ENCODE measurements around the gene TBX4.
A peak's percentile ranks its signal among the peaks of the same experiment; 100 is the strongest.

Gene TBX4

DNA sequence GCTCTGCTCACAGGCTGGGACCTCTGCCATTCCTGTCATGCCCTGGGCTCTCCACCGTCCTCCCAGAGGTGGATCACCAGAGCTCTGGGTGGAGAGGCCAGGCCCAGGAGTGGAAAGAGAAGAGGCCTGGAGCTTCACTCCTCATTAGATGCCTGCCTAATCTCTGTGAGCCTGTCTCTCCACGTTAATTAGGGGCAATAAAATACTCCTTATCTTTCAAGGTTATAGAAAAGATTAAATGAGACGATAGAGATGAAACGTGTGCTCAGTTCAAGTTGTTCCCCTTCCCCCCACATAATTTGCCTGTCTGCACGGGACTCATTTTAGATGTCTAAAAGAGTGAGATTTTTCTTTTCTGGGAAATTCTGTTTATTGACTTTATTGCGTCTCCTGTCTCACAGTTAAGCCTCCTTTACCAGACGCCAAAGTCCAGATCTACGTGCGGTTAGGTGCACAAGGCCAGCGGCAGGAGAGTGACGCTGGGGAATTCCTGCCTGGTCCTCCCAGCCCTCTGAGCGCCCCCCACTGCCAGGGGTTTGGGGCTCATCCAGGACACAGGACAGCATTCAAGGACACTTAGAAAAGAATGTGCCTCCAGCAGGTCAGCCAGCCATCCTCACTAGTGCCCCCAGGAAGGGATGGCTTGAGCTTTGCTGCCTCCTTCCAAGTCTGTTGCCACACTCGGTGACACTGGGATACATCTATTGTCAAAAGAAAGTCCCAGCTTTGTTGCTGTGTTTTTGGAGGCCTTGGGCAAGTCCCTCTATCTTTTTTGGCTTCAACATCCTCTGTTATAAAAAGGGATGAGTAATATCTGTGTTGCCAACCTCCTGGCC lies 42.3 kb downstream of the TBX4 start:
- ChIA-PET POLR2A (interaction anchor here (0.8 to 4.5 kb wide), 6 partner anchors 9 to 83 kb away, joined by 3 to 40 read pairs (median 12); no protein-coding TSS in a partner anchor), CTCF (interaction anchor here (1.1 to 1.5 kb wide), 2 partner anchors 8 to 16 kb away, joined by 3 to 8 read pairs; no protein-coding TSS in a partner anchor)
- TF ChIP-seq BHLHE40 (IDR thresholded peaks at IDR 0.05; ENCODE audit: borderline replicate concordance), result no peak
- no peak for DNase-seq (ENCODE audit: extremely low spot score)

DNA sequence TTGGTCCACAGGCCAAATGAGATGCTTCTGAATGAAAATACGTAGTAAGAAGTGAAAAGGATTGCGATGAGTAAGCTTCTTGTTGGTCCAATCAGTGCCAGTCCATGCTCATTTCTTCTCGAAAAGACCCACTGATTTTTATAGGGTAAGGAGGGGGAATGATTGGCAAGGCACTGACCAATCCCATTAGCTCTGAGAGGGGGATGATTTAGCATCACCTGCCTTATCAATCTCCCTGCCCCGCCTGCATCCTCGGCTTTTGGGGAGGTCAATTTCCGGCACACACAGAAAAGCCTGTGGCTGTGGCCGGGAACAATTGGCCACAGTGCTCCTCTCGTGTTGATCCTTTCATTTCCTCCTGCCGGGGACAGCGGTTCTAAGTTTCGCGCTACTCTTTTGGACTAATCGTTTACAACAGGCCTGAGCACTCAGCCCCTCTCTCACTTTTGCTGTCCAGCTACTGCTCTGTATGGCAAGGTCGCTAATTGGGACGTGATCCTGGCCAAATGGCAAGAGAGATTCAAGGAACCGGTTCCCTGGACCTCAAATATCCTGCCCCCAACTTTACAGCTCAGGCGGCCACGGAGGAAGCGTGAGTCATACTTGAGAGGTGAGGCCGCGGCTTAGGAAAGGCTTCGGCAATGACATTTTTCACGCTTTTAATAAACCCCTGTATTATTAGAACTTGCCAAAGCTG lies 43.1 kb downstream of the TBX4 start:
- DNase-seq (ENCODE audit: extremely low spot score), result no peak
- TF ChIP-seq BHLHE40 (IDR thresholded peaks at IDR 0.05; ENCODE audit: borderline replicate concordance), result no peak
- TF ChIP-seq FOXM1 (IDR thresholded peaks at IDR 0.05; ENCODE audit: borderline replicate concordance), result no peak
- no peak for TF ChIP-seq L3MBTL2 (conservative IDR thresholded peaks at IDR 0.05)
- TF ChIP-seq, protein P1, sequence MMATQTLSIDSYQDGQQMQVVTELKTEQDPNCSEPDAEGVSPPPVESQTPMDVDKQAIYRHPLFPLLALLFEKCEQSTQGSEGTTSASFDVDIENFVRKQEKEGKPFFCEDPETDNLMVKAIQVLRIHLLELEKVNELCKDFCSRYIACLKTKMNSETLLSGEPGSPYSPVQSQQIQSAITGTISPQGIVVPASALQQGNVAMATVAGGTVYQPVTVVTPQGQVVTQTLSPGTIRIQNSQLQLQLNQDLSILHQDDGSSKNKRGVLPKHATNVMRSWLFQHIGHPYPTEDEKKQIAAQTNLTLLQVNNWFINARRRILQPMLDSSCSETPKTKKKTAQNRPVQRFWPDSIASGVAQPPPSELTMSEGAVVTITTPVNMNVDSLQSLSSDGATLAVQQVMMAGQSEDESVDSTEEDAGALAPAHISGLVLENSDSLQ (IDR thresholded peaks at IDR 0.05), result peak; percentile 65
- TF ChIP-seq SP1 (IDR thresholded peaks at IDR 0.05), result no peak
- TF ChIP-seq ZNF384 (IDR thresholded peaks at IDR 0.05), result no peak
- TF ChIP-seq LEF1 (IDR thresholded peaks at IDR 0.05; ENCODE audit: borderline replicate concordance), result no peak
- TF ChIP-seq TARDBP (IDR thresholded peaks at IDR 0.05), result no peak
- ChIA-PET POLR2A (interaction anchor here (0.6 to 4.5 kb wide), 9 partner anchors 10 to 1624 kb away, joined by 3 to 40 read pairs (median 4); no protein-coding TSS in a partner anchor), CTCF (interaction anchor here (0.7 to 1.5 kb wide), 3 partner anchors 9 to 32 kb away, joined by 3 to 8 read pairs (median 3); no protein-coding TSS in a partner anchor)

DNA sequence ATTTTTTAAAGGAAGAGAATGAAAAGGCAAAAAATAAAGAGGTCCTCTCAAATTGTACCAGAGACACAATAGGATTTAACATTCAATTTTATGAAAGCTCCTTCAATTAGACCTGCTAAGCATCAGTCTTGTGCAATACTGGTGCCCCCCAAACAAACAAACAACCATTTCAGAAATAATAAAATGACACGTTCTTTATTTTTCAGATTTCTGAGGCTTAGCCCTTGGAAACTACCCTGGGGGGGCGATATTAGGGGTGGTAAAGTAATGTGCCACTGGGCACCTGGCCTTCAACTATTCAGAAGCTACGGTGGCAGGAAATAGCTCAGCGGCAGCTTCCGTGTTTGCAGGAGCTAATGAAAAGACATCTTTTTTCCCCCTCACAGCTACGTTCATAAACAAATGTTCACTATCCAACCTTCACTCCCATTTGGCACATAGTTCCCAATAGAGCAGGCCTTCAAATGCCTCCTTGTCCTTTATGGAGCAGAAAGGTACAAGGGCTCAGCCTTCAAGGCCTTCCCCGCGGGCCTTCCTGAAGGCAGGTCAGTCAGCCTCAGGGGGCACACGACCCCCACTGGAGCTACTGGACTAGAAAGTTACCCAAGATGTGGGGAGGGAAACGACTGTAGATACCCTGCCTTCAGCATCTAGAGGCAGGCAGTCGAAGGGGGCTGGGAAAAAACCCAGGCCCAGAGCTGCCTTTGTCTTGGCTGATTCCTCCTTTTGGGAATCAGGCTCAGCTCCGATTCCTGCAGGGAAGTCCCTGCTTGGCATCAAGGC lies 44.1 kb downstream of the TBX4 start:
- POLR2A ChIA-PET, result interaction anchor here (0.6 to 4.5 kb wide), 9 partner anchors 11 to 48 kb away, joined by 3 to 40 read pairs (median 4); no protein-coding TSS in a partner anchor

DNA sequence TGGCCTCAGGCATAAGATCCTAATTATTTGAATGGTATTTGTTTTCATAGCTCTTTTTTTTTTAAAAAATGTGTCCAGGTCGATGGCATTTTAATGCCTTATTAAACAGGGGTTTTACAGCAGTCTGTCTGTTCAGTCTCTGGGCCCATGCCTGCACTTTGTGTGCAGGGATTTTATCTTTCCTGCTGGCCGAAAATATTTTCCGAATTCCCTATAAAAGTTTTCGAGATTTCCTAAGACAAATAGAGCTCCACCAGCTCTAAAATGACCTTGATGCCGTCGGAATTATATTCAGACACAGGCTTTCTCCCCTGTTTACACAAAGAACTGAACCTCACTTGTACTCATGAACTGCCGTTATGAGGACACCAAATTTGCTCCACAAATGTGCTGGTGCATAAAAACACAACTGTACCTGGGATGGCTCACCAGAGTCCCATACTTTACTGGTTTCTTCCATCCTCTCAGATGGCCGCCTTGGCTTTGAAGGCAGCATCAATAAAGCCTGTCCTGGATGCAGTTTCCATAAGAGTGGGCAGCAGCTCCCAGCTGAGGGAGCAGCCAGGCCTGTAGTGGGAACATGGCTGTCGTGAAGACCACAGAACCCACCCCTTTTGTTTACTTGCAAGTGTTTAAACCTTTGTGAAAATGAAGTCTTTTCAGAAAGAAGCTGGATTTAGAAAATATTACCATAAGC lies 44.9 kb downstream of the TBX4 start:
- POLR2A ChIA-PET, result interaction anchor here (0.6 to 4.5 kb wide), 8 partner anchors 12 to 47 kb away, joined by 3 to 40 read pairs (median 4); no protein-coding TSS in a partner anchor
- CTCF ChIA-PET, result interaction anchor here (0.7 to 2.7 kb wide), 5 partner anchors 10 to 15 kb away, joined by 3 to 10 read pairs (median 3); no protein-coding TSS in a partner anchor
- no peak for DNase-seq (ENCODE audit: extremely low spot score)
- TF ChIP-seq ELF4 (IDR thresholded peaks at IDR 0.05), result no peak
- TF ChIP-seq HDGF (IDR thresholded peaks at IDR 0.05; ENCODE audit: borderline replicate concordance), result no peak
- TF ChIP-seq BHLHE40 (IDR thresholded peaks at IDR 0.05; ENCODE audit: borderline replicate concordance), result no peak
- TF ChIP-seq FOXA1 (IDR thresholded peaks at IDR 0.05), result no peak
- TF ChIP-seq, protein P1 (IDR thresholded peaks at IDR 0.05), result no peak
- TF ChIP-seq LEF1 (IDR thresholded peaks at IDR 0.05; ENCODE audit: borderline replicate concordance), result no peak
- TF ChIP-seq ZNF384 (IDR thresholded peaks at IDR 0.05), result no peak
- no peak for TF ChIP-seq TARDBP (IDR thresholded peaks at IDR 0.05)
- no peak for TF ChIP-seq NFRKB (IDR thresholded peaks at IDR 0.05)
- no peak for TF ChIP-seq L3MBTL2 (conservative IDR thresholded peaks at IDR 0.05)
- no peak for TF ChIP-seq SP1 (IDR thresholded peaks at IDR 0.05)

More for the DNA sequence above, 44.1 kb downstream of the TBX4 start:
- CTCF ChIA-PET, result interaction anchor here (0.7 to 2.7 kb wide), 5 partner anchors 10 to 46 kb away, joined by 3 to 10 read pairs (median 3); no protein-coding TSS in a partner anchor
- no peak for TF ChIP-seq ZNF384 (IDR thresholded peaks at IDR 0.05)
- TF ChIP-seq BHLHE40 (IDR thresholded peaks at IDR 0.05; ENCODE audit: borderline replicate concordance), result no peak
- TF ChIP-seq, protein P1 (IDR thresholded peaks at IDR 0.05), result no peak
- no peak for TF ChIP-seq TARDBP (IDR thresholded peaks at IDR 0.05)
- TF ChIP-seq FOXM1 (IDR thresholded peaks at IDR 0.05; ENCODE audit: borderline replicate concordance), result no peak
- no peak for TF ChIP-seq LEF1 (IDR thresholded peaks at IDR 0.05; ENCODE audit: borderline replicate concordance)
- TF ChIP-seq FOXA1 (IDR thresholded peaks at IDR 0.05), result no peak
- no peak for TF ChIP-seq ELF4 (IDR thresholded peaks at IDR 0.05)
- TF ChIP-seq SUZ12 (IDR thresholded peaks at IDR 0.05), result no peak
- TF ChIP-seq SP1 (IDR thresholded peaks at IDR 0.05), result no peak
- DNase-seq (ENCODE audit: extremely low spot score), result no peak
